SU-DHL-6 (cell line): ENCODE data around the gene CDKN3.

Experiments used
- CTCF ChIP-seq: fragments of 200-600 bp; sonication (generic); IDR thresholded peaks from one replicate; pipeline ENCODE4 v1.5.1; 2017; ENCODE audit warnings: antibody characterized with exemption, mild to moderate bottlenecking, low read length, moderate library complexity; ENCODE audit not compliant: insufficient read depth, poor library complexity, severe bottlenecking
- EZH2phosphoT487 ChIP-seq: fragments of 200-600 bp; sonication (generic), shearing (Covaris generic); conservative IDR thresholded peaks from 2 replicates; pipeline ENCODE4 v1.6.1; 2018; ENCODE audit warnings: mild to moderate bottlenecking, antibody characterized with exemption, low read length, moderate library complexity, mixed read lengths

- no peak for TF ChIP-seq CTCF
- TF ChIP-seq EZH2phosphoT487, result no peak
Measured at GRCh38 chr14:54394596-54394995, 2.2 kb upstream of the CDKN3 start.
